GM12878 (cell line): ENCODE results near the gene PCDHA4. TPM values are rescaled to one million over a fixed set of nuclear protein-coding genes. Genes with fewer than 3 reads are reported as not detected.

Source experiments
- ATAC-seq: fragments of 200-7000 bp; cut with Tn5 transposase; 3 replicates; pipeline ENCODE4 v1.9.1; 2020; ENCODE audit warnings: mild to moderate bottlenecking, moderate library complexity
- BruUV-seq: library from RNA; stranded (reverse); fragments of 400-500 nt; replicated peaks from 2 replicates; lab custom pipeline; 2021; lab: Mats Ljungman, UMichigan
- CTCF ChIA-PET: fragments of 300-600 bp; sonication (Branson Sonifier 250); formaldehyde crosslinking; extraction: SDS; loops from one replicate; lab custom pipeline; 2021; ENCODE audit warnings: inconsistent platforms; lab: Yijun Ruan, JAX
- POLR2A ChIA-PET: fragments of 350-600 bp; formaldehyde crosslinking; extraction: SDS; loops from one replicate; lab custom pipeline; 2021; ENCODE audit warnings: inconsistent platforms; lab: Charles Lee
- RAD21 ChIA-PET: fragments of 300-600 bp; sonication (Branson Sonifier 250); formaldehyde crosslinking; loops from one replicate; lab custom pipeline; 2023; ENCODE audit warnings: antibody characterized with exemption; ENCODE audit not compliant: unreplicated experiment; lab: Charles Lee
- SMC1A ChIA-PET: fragments of 300-600 bp; sonication (Branson Sonifier 250); formaldehyde crosslinking; loops from one replicate; lab custom pipeline; 2023; ENCODE audit not compliant: unreplicated experiment, uncharacterized antibody; lab: Charles Lee
- DNase-seq: peaks from one replicate; pipeline ENCODE4 v3.0.0-alpha.2; 2011; ENCODE audit warnings: low read depth, low spot score
- FAIRE-seq: peaks from 3 replicates; lab custom pipeline; 2011; peaks lifted over from hg19 to GRCh38; lab: Jason Lieb, UNC
- H2AFZ ChIP-seq: 2 replicates; pipeline ENCODE4 v1.6.0; 2011; ENCODE audit warnings: low read depth, low read length, control low read depth; ENCODE audit not compliant: control insufficient read depth
- H3K27ac ChIP-seq: 2 replicates; pipeline ENCODE4 v1.5.1; 2011; ENCODE audit warnings: control low read depth; ENCODE audit not compliant: control insufficient read depth, insufficient read depth
- H3K27me3 ChIP-seq, 2 experiments: replicated peaks in 1 of 2; 2 replicates each; pipeline versions ENCODE4 v1.6.0 to v1.6.1; 2011; ENCODE audit warnings: low read length in 1 of 2; ENCODE audit not compliant: control insufficient read depth in 2 of 2, insufficient read depth in 2 of 2
- H3K36me3 ChIP-seq, 2 experiments: 2 replicates each; pipeline ENCODE4 v1.5.1; 2011; ENCODE audit warnings: low read length in 1 of 2; ENCODE audit not compliant: control insufficient read depth in 2 of 2, insufficient read depth in 2 of 2
- H3K4me1 ChIP-seq: 2 replicates; pipeline ENCODE4 v1.6.1; 2011; ENCODE audit warnings: mild to moderate bottlenecking, low read length, moderate library complexity, mixed read lengths; ENCODE audit not compliant: control insufficient read depth, insufficient read depth
- H3K4me2 ChIP-seq: 2 replicates; pipeline ENCODE4 v1.6.0; 2011; ENCODE audit warnings: control low read depth; ENCODE audit not compliant: control insufficient read depth, insufficient read depth
- H3K4me3 ChIP-seq: fragments of 200-600 bp; sonication (generic); 2 replicates; pipeline ENCODE4 v1.5.1; 2016
- H3K79me2 ChIP-seq: 2 replicates; pipeline ENCODE4 v1.6.0; 2011; ENCODE audit warnings: low read length; ENCODE audit not compliant: control insufficient read depth, insufficient read depth
- H3K9ac ChIP-seq: 2 replicates; pipeline ENCODE4 v1.8.0; 2011; ENCODE audit warnings: low read length, control low read depth, mixed read lengths; ENCODE audit not compliant: control insufficient read depth, insufficient read depth
- H3K9me3 ChIP-seq: replicated peaks from 3 replicates; pipeline ENCODE4 v1.5.1; 2011; ENCODE audit warnings: mild to moderate bottlenecking, low read length; ENCODE audit not compliant: control insufficient read depth, insufficient read depth
- H4K20me1 ChIP-seq: 2 replicates; pipeline ENCODE4 v1.6.0; 2011; ENCODE audit not compliant: control insufficient read depth, insufficient read depth
- CHD1 ChIP-seq: IDR thresholded peaks from 2 replicates; pipeline ENCODE4 v1.6.1; 2012; ENCODE audit warnings: low read depth, low read length, improper control_type of control experiment
- DPF2 ChIP-seq: fragments of 450-650 bp; IDR thresholded peaks from 2 replicates; pipeline ENCODE4 v1.6.1; 2017; ENCODE audit warnings: mild to moderate bottlenecking
- FOS ChIP-seq: IDR thresholded peaks from 3 replicates; pipeline ENCODE4 v1.6.1; 2011; ENCODE audit warnings: borderline replicate concordance; ENCODE audit not compliant: insufficient read length; ENCODE audit errors: extremely low read depth
- HCFC1 ChIP-seq: fragments of 150-350 bp; IDR thresholded peaks from 2 replicates; pipeline ENCODE4 v1.6.1; 2014; ENCODE audit warnings: low read length
- KDM1A ChIP-seq: fragments of 200-600 bp; sonication (generic); IDR thresholded peaks from 2 replicates; pipeline ENCODE4 v1.6.1; 2016; ENCODE audit warnings: borderline replicate concordance
- NBN ChIP-seq: fragments of 450-650 bp; IDR thresholded peaks from 2 replicates; pipeline ENCODE4 v1.6.1; 2016
- POLR2A ChIP-seq: IDR thresholded peaks from 2 replicates; pipeline ENCODE4 v1.6.1; 2011; ENCODE audit warnings: low read depth, mild to moderate bottlenecking, low read length
- POLR2AphosphoS2 ChIP-seq: IDR thresholded peaks from 2 replicates; pipeline ENCODE4 v1.6.1; 2011; ENCODE audit warnings: low read depth, mild to moderate bottlenecking, low read length, improper control_type of control experiment, moderate library complexity
- RFX5 ChIP-seq: IDR thresholded peaks from 2 replicates; pipeline ENCODE4 v1.6.1; 2011; ENCODE audit warnings: low read depth, low read length, improper control_type of control experiment
- SIX5 ChIP-seq: IDR thresholded peaks from 2 replicates; pipeline ENCODE4 v1.6.1; 2011; ENCODE audit warnings: mild to moderate bottlenecking, low read depth, low read length, moderate library complexity; ENCODE audit not compliant: severe bottlenecking
- ZNF384 ChIP-seq: IDR thresholded peaks from 2 replicates; pipeline ENCODE4 v1.6.1; 2012; ENCODE audit warnings: low read depth, mild to moderate bottlenecking, low read length, improper control_type of control experiment, borderline replicate concordance
- ZZZ3 ChIP-seq: IDR thresholded peaks from 2 replicates; pipeline ENCODE4 v1.6.1; 2011; ENCODE audit warnings: low read depth; ENCODE audit not compliant: control insufficient read depth, insufficient read length
- WGBS: methylation state at CpG from one replicate; pipeline ENCODE4 v1.1.6; 2016; ENCODE audit warnings: low lambda C conversion rate; ENCODE audit not compliant: insufficient replicate concordance, insufficient coverage; ENCODE audit errors: missing lambda C conversion rate; 5-methylcytosine and 5-hydroxymethylcytosine counted together
- in situ Hi-C: fragments of 300-500 bp; cut with MboI; formaldehyde crosslinking; loops from 9 replicates; pipeline ENCODE4 v1.14.3; 2018; ENCODE audit warnings: mixed read lengths
- intact Hi-C: fragments of 100-400 bp; cut with micrococcal nuclease; formaldehyde crosslinking; loops from one replicate; pipeline ENCODE4 v1.14.2; 2022; ENCODE audit not compliant: unreplicated experiment
- polyA plus RNA-seq, 11 experiments: library from polyadenylated mRNA; depleted of rRNA in 4 of 11; unstranded in 6 of 11; stranded (reverse) in 5 of 11; fragments of >200 nt; fragmentation: Nextera tagmentation in 4 of 11; fragmentation: Illumina TruSeq in 1 of 11; extraction: Ambion mirVana in 4 of 11; extraction: Trizol in 1 of 11; gene quantifications; 1 replicate in 1 of 11; 2 replicates in 10 of 11; pipeline versions ENCODE4 v1.2.1 to v1.2.3, GENCODE V29; 2011 to 2016; ENCODE audit warnings: inconsistent platforms in 2 of 11, missing spikeins in 2 of 11, low read depth in 1 of 11
- total RNA-seq, 4 experiments: library from RNA; depleted of rRNA in 3 of 4; stranded (reverse); fragments of >200 nt in 3 of 4; fragmentation: Illumina TruSeq in 1 of 4; extraction: Trizol in 1 of 4; gene quantifications; 2 replicates each; pipeline versions ENCODE4 v1.2.1 to v1.2.3, GENCODE V29; 2013 to 2021
- TF ChIP-seq, protein P1 (sequence below): IDR thresholded peaks from 2 replicates; pipeline ENCODE4 v1.6.1; 2012; ENCODE audit warnings: improper control_type of control experiment, low read depth, low read length; ENCODE audit not compliant: insufficient replicate concordance

Gene PCDHA4
- total and polyA plus RNA-seq, 10 of the 15 experiments (the other 5 are each of a cell fraction or from before 2014, with no cell fraction given) = not detected

GRCh38 chr5:140857177-140857986, 50.5 kb downstream of the PCDHA4 start:
- Histone ChIP-seq H3K4me1 (no peaks in the 10 kb centered on the region), H3K36me3 (no peaks in the 10 kb centered on the region), H2AFZ (no peak overlapping the region), H3K27me3 (no peaks in the 10 kb centered on the region), H3K79me2 (no peaks in the 10 kb centered on the region), H3K27ac (no peak overlapping the region), H3K9ac (no peak overlapping the region), H4K20me1 (no peaks in the 10 kb centered on the region), H3K4me3 (no peak overlapping the region), H3K9me3 (no peaks in the 10 kb centered on the region; the same call in 2 of the 3 replicates), H3K4me2 (no peak overlapping the region)
- ChIA-PET CTCF (no interaction called here), POLR2A (no interaction called here), RAD21 (no interaction called here), SMC1A (no interaction called here)
- BruUV-seq = no TSS peak
- in situ Hi-C loops = no loop called here
- no peak for TF ChIP-seq DPF2
- TF ChIP-seq HCFC1 = no peak
- TF ChIP-seq POLR2A = no peak
- TF ChIP-seq, protein P1, sequence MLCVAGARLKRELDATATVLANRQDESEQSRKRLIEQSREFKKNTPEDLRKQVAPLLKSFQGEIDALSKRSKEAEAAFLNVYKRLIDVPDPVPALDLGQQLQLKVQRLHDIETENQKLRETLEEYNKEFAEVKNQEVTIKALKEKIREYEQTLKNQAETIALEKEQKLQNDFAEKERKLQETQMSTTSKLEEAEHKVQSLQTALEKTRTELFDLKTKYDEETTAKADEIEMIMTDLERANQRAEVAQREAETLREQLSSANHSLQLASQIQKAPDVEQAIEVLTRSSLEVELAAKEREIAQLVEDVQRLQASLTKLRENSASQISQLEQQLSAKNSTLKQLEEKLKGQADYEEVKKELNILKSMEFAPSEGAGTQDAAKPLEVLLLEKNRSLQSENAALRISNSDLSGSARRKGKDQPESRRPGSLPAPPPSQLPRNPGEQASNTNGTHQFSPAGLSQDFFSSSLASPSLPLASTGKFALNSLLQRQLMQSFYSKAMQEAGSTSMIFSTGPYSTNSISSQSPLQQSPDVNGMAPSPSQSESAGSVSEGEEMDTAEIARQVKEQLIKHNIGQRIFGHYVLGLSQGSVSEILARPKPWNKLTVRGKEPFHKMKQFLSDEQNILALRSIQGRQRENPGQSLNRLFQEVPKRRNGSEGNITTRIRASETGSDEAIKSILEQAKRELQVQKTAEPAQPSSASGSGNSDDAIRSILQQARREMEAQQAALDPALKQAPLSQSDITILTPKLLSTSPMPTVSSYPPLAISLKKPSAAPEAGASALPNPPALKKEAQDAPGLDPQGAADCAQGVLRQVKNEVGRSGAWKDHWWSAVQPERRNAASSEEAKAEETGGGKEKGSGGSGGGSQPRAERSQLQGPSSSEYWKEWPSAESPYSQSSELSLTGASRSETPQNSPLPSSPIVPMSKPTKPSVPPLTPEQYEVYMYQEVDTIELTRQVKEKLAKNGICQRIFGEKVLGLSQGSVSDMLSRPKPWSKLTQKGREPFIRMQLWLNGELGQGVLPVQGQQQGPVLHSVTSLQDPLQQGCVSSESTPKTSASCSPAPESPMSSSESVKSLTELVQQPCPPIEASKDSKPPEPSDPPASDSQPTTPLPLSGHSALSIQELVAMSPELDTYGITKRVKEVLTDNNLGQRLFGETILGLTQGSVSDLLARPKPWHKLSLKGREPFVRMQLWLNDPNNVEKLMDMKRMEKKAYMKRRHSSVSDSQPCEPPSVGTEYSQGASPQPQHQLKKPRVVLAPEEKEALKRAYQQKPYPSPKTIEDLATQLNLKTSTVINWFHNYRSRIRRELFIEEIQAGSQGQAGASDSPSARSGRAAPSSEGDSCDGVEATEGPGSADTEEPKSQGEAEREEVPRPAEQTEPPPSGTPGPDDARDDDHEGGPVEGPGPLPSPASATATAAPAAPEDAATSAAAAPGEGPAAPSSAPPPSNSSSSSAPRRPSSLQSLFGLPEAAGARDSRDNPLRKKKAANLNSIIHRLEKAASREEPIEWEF = no peak
- TF ChIP-seq ZZZ3 = no peak
- no peak for TF ChIP-seq KDM1A
- TF ChIP-seq FOS = no peak
- TF ChIP-seq NBN = no peak
- TF ChIP-seq CHD1 = no peak
- TF ChIP-seq ZNF384 = no peak
- no peak for TF ChIP-seq SIX5
- no peak for TF ChIP-seq POLR2AphosphoS2
- TF ChIP-seq RFX5 = no peak
- FAIRE-seq = no peak
- intact Hi-C loops = no loop called here
- WGBS = 91% methylated on average over 88 of the region's 94 CpGs
- no peak for ATAC-seq
- DNase-seq = no peak
